GM21737 (cell line): ENCODE data around the gene STX7.

Experiments
- ATAC-seq: cut with Tn5 transposase; IDR thresholded peaks from one replicate; pipeline ENCODE4 v1.9.1; 2021; ENCODE audit warnings: mild to moderate bottlenecking, moderate library complexity; ENCODE audit not compliant: unreplicated experiment

The STX7 gene

GRCh38 chr6:132478266-132478665 lies 34.6 kb downstream of the STX7 start:
- ATAC-seq = no peak

GRCh38 chr6:132476688-132477087 lies 36.2 kb downstream of the STX7 start:
- ATAC-seq = no peak

- ATAC-seq = no peak
Observed at GRCh38 chr6:132475925-132476324, 37.0 kb downstream of the STX7 start.

GRCh38 chr6:132471787-132472186 lies 41.1 kb downstream of the STX7 start:
- no peak for ATAC-seq

GRCh38 chr6:132466952-132467351 lies 46.0 kb downstream of the STX7 start:
- no peak for ATAC-seq

GRCh38 chr6:132465530-132466485 lies 47.1 kb downstream of the STX7 start:
- peak; percentile 67 for ATAC-seq

- no peak for ATAC-seq
Observed at GRCh38 chr6:132464538-132465256, 48.2 kb downstream of the STX7 start.

GRCh38 chr6:132461958-132462357 lies 51.0 kb downstream of the STX7 start:
- no peak for ATAC-seq

- no peak for ATAC-seq
Observed at GRCh38 chr6:132459605-132459952, 53.3 kb downstream of the STX7 start.

- no peak for ATAC-seq
Observed at GRCh38 chr6:132458887-132459604, 53.9 kb downstream of the STX7 start.

- ATAC-seq = peak; percentile 74
Observed at GRCh38 chr6:132456700-132457143, 56.2 kb downstream of the STX7 start.

- ATAC-seq = no peak
Observed at GRCh38 chr6:132446855-132447241, 66.1 kb downstream of the STX7 start.

GRCh38 chr6:132446141-132446854 lies 66.6 kb downstream of the STX7 start:
- ATAC-seq = no peak

- ATAC-seq = no peak
Observed at GRCh38 chr6:132445201-132445951, 67.5 kb downstream of the STX7 start.

- ATAC-seq = no peak
Observed at GRCh38 chr6:132443206-132443605, 69.7 kb downstream of the STX7 start.

- no peak for ATAC-seq
Observed at GRCh38 chr6:132430110-132430509, 82.8 kb downstream of the STX7 start.

GRCh38 chr6:132425176-132425575 lies 87.7 kb downstream of the STX7 start:
- ATAC-seq = no peak

GRCh38 chr6:132423839-132424238 lies 89.1 kb downstream of the STX7 start:
- ATAC-seq = no peak

GRCh38 chr6:132418235-132418965 lies 94.5 kb downstream of the STX7 start:
- ATAC-seq = no peak
